Small intestine (tissue), 7 donors: ENCODE data around the gene POLRMT. TPM values are rescaled to one million over a fixed set of nuclear protein-coding genes. Genes with fewer than 3 reads are reported as not detected.
"Not testable (repeated sequence)": the region's sequence is repeated elsewhere in the genome, so short reads cannot be mapped to it uniquely, and the experiment has no call there.

Experiments used
- DNase-seq, 2 donors: peaks; one replicate each; pipeline versions ENCODE4 v3.0.0 to v3.0.0-alpha.2; 2013
- FAIRE-seq: peaks from 2 replicates; lab custom pipeline; 2012; peaks lifted over from hg19 to GRCh38; lab: Jason Lieb, UNC
- H3K27ac ChIP-seq, 3 donors: one replicate each; pipeline ENCODE4 v1.5.1; 2013; ENCODE audit warnings: low read length in 2 of 3, mild to moderate bottlenecking in 2 of 3, control low read depth in 1 of 3, inconsistent platforms in 1 of 3, low read depth in 1 of 3, moderate library complexity in 1 of 3
- H3K27me3 ChIP-seq, 3 donors: one replicate each; pipeline ENCODE4 v1.6.1; 2013; ENCODE audit warnings: low read length in 3 of 3, inconsistent platforms in 1 of 3; ENCODE audit not compliant: control insufficient read depth in 3 of 3, insufficient read depth in 3 of 3
- H3K36me3 ChIP-seq, 3 donors: one replicate each; pipeline ENCODE4 v1.6.1; 2013; ENCODE audit warnings: low read length in 3 of 3, inconsistent platforms in 1 of 3, low read depth in 1 of 3, mild to moderate bottlenecking in 1 of 3, moderate library complexity in 1 of 3; ENCODE audit not compliant: control insufficient read depth in 3 of 3, insufficient read depth in 2 of 3
- H3K4me1 ChIP-seq, 3 donors: one replicate each; pipeline ENCODE4 v1.6.1; 2013; ENCODE audit warnings: low read length in 2 of 3, inconsistent platforms in 1 of 3, low read depth in 1 of 3, mild to moderate bottlenecking in 1 of 3, moderate library complexity in 1 of 3; ENCODE audit not compliant: control insufficient read depth in 3 of 3, insufficient read depth in 2 of 3
- H3K4me3 ChIP-seq, 3 donors: one replicate each; pipeline ENCODE4 v1.5.1; 2013; ENCODE audit warnings: low read length in 3 of 3, control low read depth in 1 of 3, inconsistent platforms in 1 of 3, low read depth in 1 of 3, mild to moderate bottlenecking in 1 of 3, moderate library complexity in 1 of 3
- H3K9me3 ChIP-seq, 2 donors: one replicate each; pipeline ENCODE4 v1.6.1; 2013; ENCODE audit warnings: low read depth in 1 of 2, low read length in 1 of 2; ENCODE audit not compliant: control insufficient read depth in 2 of 2, insufficient read depth in 1 of 2
- WGBS, 3 donors: extraction: QIAGEN DNeasy Blood & Tissue Kit; methylation state at CpG; one replicate each; pipeline ENCODE4 v1.1.7; 2013; 5-methylcytosine and 5-hydroxymethylcytosine counted together
- polyA plus RNA-seq, 4 donors: library from polyadenylated mRNA; stranded (reverse) in 3 of 4; unstranded in 1 of 4; fragments of 200-250 nt in 3 of 4; fragments of 120-200 nt in 1 of 4; gene quantifications; one replicate each; pipeline versions ENCODE4 v1.2.1 to v1.2.3, GENCODE V29; 2013
- donor health status: healthy with polysubstance abuse.
- donor health status: control.
- donor health status: control.
- donor health status: Bipolar disorder and iron deficiency.
- donor health status: healthy.

POLRMT gene
- polyA plus RNA-seq, 4 donors, result 63.0 to 153 (median 86.8) TPM

DNA sequence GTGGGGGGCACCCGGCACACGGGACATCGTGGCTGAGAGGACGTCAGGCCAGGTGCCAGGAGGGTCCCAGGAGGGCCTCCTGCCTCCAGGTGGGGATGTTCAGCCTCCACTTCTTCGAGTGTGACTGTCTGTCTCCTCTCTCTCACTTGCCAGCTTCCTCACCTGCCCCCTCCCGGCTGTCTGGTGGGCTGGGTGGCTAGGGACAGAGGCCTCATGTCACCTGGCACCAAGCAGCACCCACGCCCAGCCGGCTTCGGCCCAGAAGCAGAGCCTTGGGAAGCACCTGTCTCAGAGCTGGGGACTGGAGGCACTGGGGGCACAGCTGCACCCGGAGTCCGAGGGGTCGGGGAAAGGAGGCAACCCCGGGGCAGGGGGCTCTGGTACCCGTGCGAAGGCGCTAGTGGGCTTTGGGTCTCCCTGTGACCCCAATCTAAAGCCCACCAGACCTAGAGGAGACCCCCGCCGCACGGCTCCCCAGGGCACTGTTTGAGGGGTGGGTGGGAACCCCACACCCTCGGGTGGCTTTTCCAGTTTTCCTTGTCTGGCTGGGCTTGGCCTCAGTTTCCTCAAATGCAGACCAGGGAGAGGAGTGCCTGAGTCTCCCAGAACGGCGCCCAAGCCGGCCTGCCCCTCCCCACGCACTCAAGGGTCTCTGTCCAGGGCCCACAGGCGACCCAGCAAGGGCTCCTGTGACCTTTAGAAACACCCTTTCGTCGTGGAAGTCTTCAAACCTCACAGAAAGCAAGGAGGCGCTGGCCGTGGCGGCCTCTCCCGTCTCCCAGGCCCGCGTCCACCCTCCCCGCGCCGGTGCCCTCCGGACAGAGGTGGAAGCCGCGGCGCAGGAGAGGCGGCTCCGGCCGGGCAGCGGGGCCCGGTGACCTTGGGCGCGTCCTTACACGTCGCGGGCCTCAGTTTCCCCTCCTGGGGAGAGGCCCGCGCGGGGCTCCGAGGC, 44.3 kb downstream of the POLRMT start:
- H3K4me1 ChIP-seq, result peaks cover 0 to 5% (median 0%) of the 10 kb centered on the region in 3 donors
- peaks cover 4 to 61% (median 20%) of the 10 kb centered on the region in 3 donors for H3K27me3 ChIP-seq
- H3K27ac ChIP-seq, result no peak overlapping the region
- H3K9me3 ChIP-seq, result no peaks in the 10 kb centered on the region
- no peak for DNase-seq
- H3K36me3 ChIP-seq, result peaks cover 0 to under 1% (median 0%) of the 10 kb centered on the region in 3 donors
- 10 to 16% (median 11%) methylated on average over 46 to 54 of the region's 54 CpGs for WGBS, 3 donors
- H3K4me3 ChIP-seq, result peak overlapping the region in 1 of 3 donors; percentile 48
- FAIRE-seq, result no peak

DNA sequence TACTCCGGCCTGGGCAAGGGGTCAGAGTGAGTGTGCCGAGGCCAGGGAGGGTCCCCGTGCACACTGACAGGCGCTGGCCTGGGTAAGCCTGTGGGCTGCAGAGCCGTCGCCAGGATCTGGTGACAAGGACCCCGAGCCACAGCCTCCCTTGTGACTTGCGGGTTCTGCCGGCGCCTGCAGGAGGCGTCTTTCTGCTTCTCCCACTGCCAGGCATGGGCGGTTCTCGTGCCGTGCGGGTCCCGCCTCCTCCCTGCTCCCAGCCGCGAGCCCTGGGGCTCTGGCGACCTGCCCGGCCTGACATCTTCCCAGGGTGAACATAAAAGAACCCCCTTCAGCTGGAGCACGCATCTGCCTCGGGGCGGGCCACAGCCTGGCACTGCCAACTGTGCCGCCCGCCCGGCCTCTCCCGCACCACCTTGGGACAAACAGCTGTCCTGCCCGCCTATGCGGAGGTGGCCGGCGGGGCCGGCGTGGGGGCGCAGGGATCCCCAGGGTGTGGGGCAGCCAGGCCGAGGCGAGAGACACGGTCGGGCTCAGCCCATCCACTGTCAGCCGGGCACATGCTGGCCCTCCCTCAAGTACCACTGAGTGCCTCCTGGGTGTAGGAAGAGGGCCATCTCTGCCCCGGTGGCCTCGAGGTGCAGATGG, 45.1 kb downstream of the POLRMT start:
- 5% methylated on average over 41 of the region's 41 CpGs for WGBS, 3 donors
- Histone ChIP-seq H3K36me3 (peaks cover 0 to 9% (median 0%) of the 10 kb centered on the region in 3 donors), H3K4me3 (no peak overlapping the region), H3K27ac (no peak overlapping the region), H3K27me3 (peaks cover 4 to 55% (median 20%) of the 10 kb centered on the region in 3 donors), H3K4me1 (peaks cover 0 to 5% (median 0%) of the 10 kb centered on the region in 3 donors), H3K9me3 (no peaks in the 10 kb centered on the region)
- DNase-seq, result peak; percentile 51 to 68
- FAIRE-seq, result no peak

DNA sequence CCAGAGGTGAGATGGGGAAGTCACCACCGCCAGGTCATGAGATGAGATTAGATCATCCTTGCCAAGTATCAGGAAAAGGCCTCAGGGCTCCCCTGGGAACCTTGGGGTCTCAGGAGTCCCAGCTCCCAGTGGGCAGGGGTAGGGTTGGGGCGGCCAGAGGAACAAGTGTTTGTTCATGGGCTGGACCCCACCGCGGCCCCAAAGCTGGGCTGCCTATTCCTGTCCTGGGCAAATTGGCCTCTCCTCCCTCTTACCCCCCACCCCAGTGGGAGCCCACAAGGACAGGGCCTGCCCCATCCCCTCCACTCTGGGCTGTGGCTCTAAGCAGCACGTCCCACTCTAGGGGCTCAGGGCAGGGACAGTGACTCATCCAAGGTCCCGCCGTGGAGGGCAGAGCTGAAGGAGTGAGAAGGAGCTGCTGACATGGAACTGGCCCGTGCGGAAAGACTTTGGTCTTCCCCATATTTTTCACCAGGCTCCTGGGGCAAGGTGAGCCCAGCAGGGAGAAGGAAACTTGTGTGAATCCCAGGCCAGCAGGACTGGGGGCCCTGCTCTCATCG, 47.7 kb downstream of the POLRMT start:
- no peak overlapping the region for H3K27ac ChIP-seq
- peaks cover 0 to 34% (median 16%) of the 10 kb centered on the region in 3 donors for H3K27me3 ChIP-seq
- no peak for FAIRE-seq
- peaks cover 11 to 33% (median 13%) of the 10 kb centered on the region in 3 donors for H3K36me3 ChIP-seq
- WGBS, 3 donors, result 51 to 64% (median 58%) methylated on average over 10 of the region's 10 CpGs
- no peaks in the 10 kb centered on the region for H3K9me3 ChIP-seq
- peaks cover 0 to 5% (median 0%) of the 10 kb centered on the region in 3 donors for H3K4me1 ChIP-seq
- DNase-seq, result no peak
- no peak overlapping the region for H3K4me3 ChIP-seq

DNA sequence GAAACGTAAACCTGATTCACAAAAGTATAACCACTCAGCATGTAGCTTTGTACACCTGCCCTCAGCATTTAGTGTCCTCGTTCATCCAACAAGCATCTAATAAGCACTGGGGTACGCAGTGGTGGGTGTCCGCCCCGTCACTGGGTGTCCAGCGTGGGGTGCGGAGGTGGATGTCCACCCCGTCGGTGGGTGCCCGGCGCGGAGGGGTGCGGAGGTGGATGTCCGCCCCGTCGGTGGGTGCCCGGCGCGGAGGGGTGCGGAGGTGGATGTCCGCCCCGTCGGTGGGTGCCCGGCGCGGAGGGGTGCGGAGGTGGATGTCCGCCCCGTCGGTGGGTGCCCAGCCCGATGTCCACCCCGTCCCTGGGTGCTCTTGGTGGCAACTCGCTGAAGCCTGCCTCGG, 48.2 kb downstream of the POLRMT start:
- not testable (repeated sequence) for FAIRE-seq
- 77 to 85% (median 77%) methylated on average over 14 to 34 of the region's 34 CpGs for WGBS, 3 donors

DNA sequence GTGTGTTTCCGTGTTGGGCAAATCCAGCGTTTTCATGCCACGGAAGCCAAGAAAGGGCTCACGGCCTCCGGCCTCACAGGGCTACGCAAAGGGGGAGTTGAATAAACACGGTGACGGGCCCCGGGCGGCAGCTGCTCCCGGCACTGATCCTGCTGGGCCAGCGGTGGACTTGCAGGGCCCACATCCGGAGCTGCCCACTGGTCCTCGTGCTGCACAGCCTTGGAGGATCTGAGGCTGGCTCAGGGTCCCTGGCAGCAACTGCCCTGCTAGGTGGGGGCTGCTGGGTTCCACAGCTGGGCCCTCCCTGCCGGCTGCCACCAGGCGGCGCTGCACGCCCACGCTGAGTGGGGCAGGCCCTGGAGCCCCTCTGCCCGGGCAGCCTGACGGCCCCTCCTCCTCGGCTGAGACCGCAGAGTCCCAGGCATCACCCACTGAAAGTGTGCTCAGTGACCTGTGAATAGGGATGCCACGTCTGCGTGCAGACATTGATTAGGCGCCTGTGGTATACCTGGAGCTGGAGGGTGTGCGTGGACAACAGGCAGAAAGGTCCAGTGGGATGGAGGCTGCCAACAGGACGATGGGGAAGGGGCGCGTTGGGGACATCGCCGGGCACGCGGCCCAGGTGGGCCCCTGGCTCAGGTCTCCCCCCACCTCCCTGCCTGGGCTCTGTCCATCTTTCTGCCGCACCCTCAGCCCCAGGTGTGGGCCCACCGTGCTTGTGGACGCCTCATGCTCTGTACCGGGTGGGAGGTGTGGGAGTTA, 48.9 kb downstream of the POLRMT start:
- Histone ChIP-seq H3K9me3 (no peaks in the 10 kb centered on the region), H3K27me3 (peaks cover 0 to 33% (median 15%) of the 10 kb centered on the region in 3 donors), H3K27ac (no peak overlapping the region), H3K36me3 (peaks cover 11 to 45% (median 15%) of the 10 kb centered on the region in 3 donors), H3K4me1 (peaks cover 0 to 5% (median 0%) of the 10 kb centered on the region in 3 donors), H3K4me3 (no peak overlapping the region)
- no peak for FAIRE-seq
- DNase-seq, result peak in 1 of 2 donors; percentile 63
- WGBS, 3 donors, result 22 to 33% (median 31%) methylated on average over 34 to 38 of the region's 38 CpGs

More for the DNA sequence above, 48.2 kb downstream of the POLRMT start:
- H3K27ac ChIP-seq, H3K9me3 ChIP-seq, H3K4me3 ChIP-seq, DNase-seq, H3K4me1 ChIP-seq: not testable (repeated sequence)
- Histone ChIP-seq H3K36me3 (peaks cover 11 to 37% (median 13%) of the 10 kb centered on the region in 3 donors), H3K27me3 (peaks cover 0 to 34% (median 15%) of the 10 kb centered on the region in 3 donors)

DNA sequence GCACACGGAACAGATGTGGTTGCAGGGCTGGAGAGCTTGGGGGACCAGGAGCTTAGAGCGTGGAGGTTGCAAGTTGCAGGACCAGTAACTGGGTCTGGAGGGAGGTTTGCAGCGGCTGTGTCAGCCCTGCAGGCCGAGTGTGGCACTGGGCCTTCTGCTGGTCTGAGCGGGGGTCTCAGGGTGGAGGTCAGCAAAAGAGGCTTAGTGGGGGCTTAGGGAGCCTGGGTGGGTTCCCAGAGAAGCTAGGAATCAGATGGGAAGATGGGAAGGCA, 49.4 kb downstream of the POLRMT start:
- Histone ChIP-seq H3K36me3 (peaks cover 11 to 50% (median 15%) of the 10 kb centered on the region in 3 donors), H3K27me3 (peaks cover 0 to 28% (median 10%) of the 10 kb centered on the region in 3 donors), H3K4me3 (no peak overlapping the region), H3K27ac (no peak overlapping the region), H3K9me3 (no peaks in the 10 kb centered on the region), H3K4me1 (peaks cover 0 to 5% (median 0%) of the 10 kb centered on the region in 3 donors)
- 55 to 78% (median 76%) methylated on average over 5 of the region's 5 CpGs for WGBS, 3 donors
- FAIRE-seq (no peak), DNase-seq (no peak)

DNA sequence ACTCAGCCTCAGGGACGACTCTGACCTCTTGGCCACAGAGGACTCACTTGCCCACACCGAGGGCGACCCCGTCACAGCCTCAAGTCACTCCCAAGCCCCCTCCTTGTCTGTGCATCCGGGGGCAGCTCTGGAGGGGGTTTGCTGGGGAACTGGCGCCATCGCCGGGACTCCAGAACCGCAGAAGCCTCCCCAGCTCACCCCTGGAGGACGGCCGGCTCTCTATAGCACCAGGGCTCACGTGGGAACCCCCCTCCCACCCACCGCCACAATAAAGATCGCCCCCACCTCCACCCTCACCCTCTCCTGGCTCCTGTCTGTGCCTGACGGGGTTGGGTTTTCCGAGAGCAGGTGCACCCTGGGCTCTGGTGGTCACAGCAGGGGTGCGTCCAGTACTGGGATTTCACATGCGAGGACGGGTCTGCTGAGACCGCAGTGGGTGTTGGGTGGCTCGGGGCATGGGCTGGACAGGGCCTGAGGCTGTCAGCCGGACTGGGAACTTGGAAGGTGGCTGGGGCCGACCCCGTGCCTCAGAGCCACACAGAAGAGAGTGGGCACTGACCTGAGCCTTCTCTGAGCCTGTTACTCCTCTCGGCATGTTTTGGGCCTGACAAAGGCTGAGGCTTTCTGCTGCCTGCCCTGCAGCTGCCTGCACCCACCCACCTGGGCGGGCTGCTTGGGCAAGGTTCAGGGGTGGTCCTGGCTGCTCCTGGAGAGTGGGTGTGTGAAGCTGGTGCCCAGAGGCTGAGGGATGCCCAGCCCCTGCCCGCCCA, 50.0 kb downstream of the POLRMT start:
- DNase-seq, result no peak
- FAIRE-seq, result no peak
- no peak overlapping the region for H3K27ac ChIP-seq

More for the DNA sequence above, 50.0 kb downstream of the POLRMT start:
- peaks cover 11 to 51% (median 15%) of the 10 kb centered on the region in 3 donors for H3K36me3 ChIP-seq
- H3K27me3 ChIP-seq, result peaks cover 0 to 23% (median 5%) of the 10 kb centered on the region in 3 donors
- 88 to 91% (median 89%) methylated on average over 27 of the region's 27 CpGs for WGBS, 3 donors
- H3K4me1 ChIP-seq, result peaks cover 0 to 3% (median 0%) of the 10 kb centered on the region in 3 donors
- no peak overlapping the region for H3K4me3 ChIP-seq
- H3K9me3 ChIP-seq, result no peaks in the 10 kb centered on the region
